HCT116 (cell line): ENCODE data around the gene SPRR2B. TPM values are rescaled to one million over a fixed set of nuclear protein-coding genes. Genes with fewer than 3 reads are reported as not detected.

ENCODE experiments used
- ATAC-seq: fragments of 200-7000 bp; cut with Tn5 transposase; 2 replicates; pipeline ENCODE4 v1.9.1; 2020; ENCODE audit warnings: mild to moderate bottlenecking, moderate library complexity
- BruUV-seq: library from RNA; stranded (reverse); fragments of 400-500 nt; replicated peaks from 2 replicates; lab custom pipeline; 2021; lab: Mats Ljungman, UMichigan
- CTCF ChIA-PET: fragments of 300-600 bp; sonication (Branson Sonifier 250); formaldehyde crosslinking; loops from one replicate; lab custom pipeline; 2021; ENCODE audit warnings: antibody characterized with exemption; lab: Charles Lee
- POLR2A ChIA-PET: fragments of 300-600, 350-600 bp; sonication (Branson Sonifier 250); formaldehyde crosslinking; loops from one replicate; lab custom pipeline; 2021; ENCODE audit warnings: antibody characterized with exemption; lab: Charles Lee
- RAD21 ChIA-PET, 2 experiments: fragments of 300-600 bp; sonication (Branson Sonifier 250); formaldehyde crosslinking; loops; one replicate each; lab custom pipeline; 2023; ENCODE audit warnings: low total read pairs in 2 of 2; ENCODE audit not compliant: uncharacterized antibody in 2 of 2, unreplicated experiment in 2 of 2, low non-redundant PET in 1 of 2; lab: Charles Lee
- DNase-seq: peaks from one replicate; pipeline ENCODE4 v3.0.0-alpha.2; 2010; ENCODE audit warnings: low read depth, low spot score
- H2AFZ ChIP-seq: fragments of 200-600 bp; shearing (Covaris generic), sonication (generic); 2 replicates; pipeline ENCODE4 v1.6.1; 2017; ENCODE audit warnings: low read depth, mixed run types, mixed read lengths, antibody characterized with exemption, low read length; ENCODE audit not compliant: poor library complexity, severe bottlenecking
- H3K27ac ChIP-seq: 2 replicates; pipeline ENCODE4 v1.5.1; 2012; ENCODE audit warnings: low read depth, low read length
- H3K27me3 ChIP-seq: fragments of 200-600 bp; sonication (generic); 2 replicates; pipeline ENCODE4 v1.6.1; 2016; ENCODE audit warnings: mixed run types, low read length, mixed read lengths; ENCODE audit not compliant: insufficient read depth
- H3K36me3 ChIP-seq, 2 experiments: fragments of 200-500 bp in 1 of 2; fragments of 200-600 bp in 1 of 2; sonication (Bioruptor generic) in 1 of 2; sonication (generic) in 1 of 2; 2 replicates each; pipeline versions ENCODE4 v1.5.1 to v1.6.1; 2014 to 2016; ENCODE audit warnings: low read length in 2 of 2, inconsistent platforms in 1 of 2, mixed read lengths in 1 of 2, mixed run types in 1 of 2; ENCODE audit not compliant: insufficient read depth in 2 of 2, control insufficient read depth in 1 of 2
- H3K4me1 ChIP-seq, 2 experiments: fragments of 200-600 bp in 1 of 2; sonication (generic) in 1 of 2; 2 replicates each; pipeline versions ENCODE4 v1.5.1 to v1.6.1; 2012 to 2017; ENCODE audit warnings: low read length in 2 of 2, inconsistent platforms in 1 of 2, mild to moderate bottlenecking in 1 of 2, mixed read lengths in 1 of 2, mixed run types in 1 of 2, moderate library complexity in 1 of 2; ENCODE audit not compliant: insufficient read depth in 2 of 2, control insufficient read depth in 1 of 2
- H3K4me2 ChIP-seq: fragments of 200-600 bp; sonication (generic); 2 replicates; pipeline ENCODE4 v1.6.1; 2017; ENCODE audit warnings: mixed run types, low read length, mixed read lengths
- H3K4me3 ChIP-seq, 2 experiments: fragments of 200-600 bp in 1 of 2; sonication (generic) in 1 of 2; replicated peaks in 1 of 2; 2 replicates each; pipeline ENCODE4 v1.5.1; 2011 to 2016; ENCODE audit warnings: low read length in 2 of 2, control low read depth in 1 of 2, low read depth in 1 of 2, mild to moderate bottlenecking in 1 of 2, mixed read lengths in 1 of 2, mixed run types in 1 of 2
- H3K79me2 ChIP-seq: fragments of 200-600 bp; sonication (generic); 2 replicates; pipeline ENCODE4 v1.6.1; 2017; ENCODE audit warnings: mild to moderate bottlenecking, mixed run types, low read length, moderate library complexity, mixed read lengths; ENCODE audit not compliant: insufficient read depth
- H3K9ac ChIP-seq: fragments of 200-600 bp; sonication (generic); 2 replicates; pipeline ENCODE4 v1.6.1; 2016; ENCODE audit warnings: low read length, mixed read lengths
- H3K9me2 ChIP-seq: fragments of 200-600 bp; sonication (generic), shearing (Covaris generic); 2 replicates; pipeline ENCODE4 v1.6.1; 2017; ENCODE audit warnings: mixed run types, mild to moderate bottlenecking, moderate library complexity; ENCODE audit not compliant: insufficient read depth
- H3K9me3 ChIP-seq, 2 experiments: fragments of 200-500 bp in 1 of 2; fragments of 200-600 bp in 1 of 2; sonication (Bioruptor generic) in 1 of 2; sonication (generic) in 1 of 2; 2 replicates each; pipeline ENCODE4 v1.6.1; 2014 to 2017; ENCODE audit warnings: low read length in 2 of 2, mixed read lengths in 2 of 2, inconsistent platforms in 1 of 2, low read depth in 1 of 2, mild to moderate bottlenecking in 1 of 2, mixed run types in 1 of 2, moderate library complexity in 1 of 2; ENCODE audit not compliant: control insufficient read depth in 1 of 2, insufficient read depth in 1 of 2
- H4K20me1 ChIP-seq: fragments of 200-600 bp; sonication (generic), shearing (Covaris generic); 2 replicates; pipeline ENCODE4 v1.6.1; 2017; ENCODE audit warnings: mixed run types, mild to moderate bottlenecking, moderate library complexity; ENCODE audit not compliant: insufficient read depth
- CEBPB ChIP-seq: IDR thresholded peaks from 2 replicates; pipeline ENCODE4 v1.6.1; 2012; ENCODE audit warnings: low read depth
- EGR1 ChIP-seq: IDR thresholded peaks from 2 replicates; pipeline ENCODE4 v1.6.1; 2012; ENCODE audit warnings: low read depth
- EZH2phosphoT487 ChIP-seq: fragments of 200-600 bp; IDR thresholded peaks from 2 replicates; pipeline ENCODE4 v1.6.1; 2018; ENCODE audit warnings: antibody characterized with exemption, borderline replicate concordance
- JUND ChIP-seq: IDR thresholded peaks from 2 replicates; pipeline ENCODE4 v1.6.1; 2012
- MAX ChIP-seq: IDR thresholded peaks from 2 replicates; pipeline ENCODE4 v1.6.1; 2012
- RAD21 ChIP-seq: IDR thresholded peaks from 2 replicates; pipeline ENCODE4 v1.6.1; 2012; ENCODE audit warnings: low read depth, mild to moderate bottlenecking
- REST ChIP-seq: IDR thresholded peaks from 2 replicates; pipeline ENCODE4 v1.6.1; 2012; ENCODE audit warnings: low read depth
- SIN3A ChIP-seq: IDR thresholded peaks from 2 replicates; pipeline ENCODE4 v1.6.1; 2012; ENCODE audit warnings: low read depth
- SP1 ChIP-seq: IDR thresholded peaks from 2 replicates; pipeline ENCODE4 v1.6.1; 2012; ENCODE audit warnings: low read depth
- ZBTB33 ChIP-seq: IDR thresholded peaks from 2 replicates; pipeline ENCODE4 v1.6.1; 2011; ENCODE audit warnings: mild to moderate bottlenecking, low read length, moderate library complexity; ENCODE audit not compliant: insufficient replicate concordance; ENCODE audit errors: extremely low read depth
- ZNF274 ChIP-seq: fragments of 200-500 bp; sonication (Bioruptor generic); IDR thresholded peaks from 2 replicates; pipeline ENCODE4 v1.6.1; 2014; ENCODE audit warnings: mild to moderate bottlenecking, low read depth, low read length, inconsistent platforms
- intact Hi-C: fragments of 100-400 bp; cut with micrococcal nuclease; formaldehyde crosslinking; loops from 2 replicates; pipeline ENCODE4 v1.10.0; 2022
- total RNA-seq: library from RNA; stranded (reverse); gene quantifications from one replicate; pipeline ENCODE4 v1.2.1, GENCODE V29; 2021; ENCODE audit not compliant: unreplicated experiment

The SPRR2B gene
- total RNA-seq, 1 experiment from 2014 or later, result not detected

- intact Hi-C loops, result no loop called here
- Histone ChIP-seq H3K9me3 (no peaks in the 10 kb centered on the region), H4K20me1 (no peaks in the 10 kb centered on the region), H3K4me3 (no peak overlapping the region), H3K79me2 (no peaks in the 10 kb centered on the region), H3K4me2 (no peak overlapping the region), H3K36me3 (no peaks in the 10 kb centered on the region), H2AFZ (no peak overlapping the region), H3K27ac (no peak overlapping the region), H3K4me1 (no peaks in the 10 kb centered on the region), H3K27me3 (peaks cover 13% of the 10 kb centered on the region; the same call in 1 of the 2 replicates), H3K9me2 (no peaks in the 10 kb centered on the region), H3K9ac (no peak overlapping the region)
- POLR2A ChIA-PET, result no interaction called here
- CTCF ChIA-PET, result no interaction called here
- BruUV-seq, result no TSS peak
- ATAC-seq, result no peak
- DNase-seq, result no peak
- no peak for TF ChIP-seq ZBTB33
- RAD21 ChIA-PET, result no interaction called here
Measured at GRCh38 chr1:153087652-153088051, 16.2 kb upstream of the SPRR2B start.

- ChIA-PET RAD21 (no interaction called here), POLR2A (no interaction called here), CTCF (no interaction called here)
- no peak for DNase-seq
- Histone ChIP-seq H3K9me3 (no peaks in the 10 kb centered on the region; a peak in 1 of 4 replicates), H3K27ac (no peak overlapping the region), H3K4me2 (no peak overlapping the region), H4K20me1 (no peaks in the 10 kb centered on the region), H3K4me3 (no peak overlapping the region), H3K79me2 (no peaks in the 10 kb centered on the region), H3K4me1 (no peaks in the 10 kb centered on the region), H3K9ac (no peak overlapping the region), H3K36me3 (no peaks in the 10 kb centered on the region), H2AFZ (no peak overlapping the region), H3K27me3 (peaks cover 10% of the 10 kb centered on the region), H3K9me2 (no peaks in the 10 kb centered on the region)
- TF ChIP-seq RAD21 (no peak), REST (no peak), SP1 (no peak), JUND (no peak), MAX (no peak), ZNF274 (no peak), EZH2phosphoT487 (no peak), CEBPB (no peak), SIN3A (no peak), EGR1 (no peak)
- BruUV-seq, result no TSS peak
- no peak for ATAC-seq
- intact Hi-C loops, result no loop called here
Measured at GRCh38 chr1:153081736-153082135, 10.3 kb upstream of the SPRR2B start.
